ENCODE measurements around the gene PDILT. TPM values are rescaled to one million over a fixed set of nuclear protein-coding genes. Genes with fewer than 3 reads are reported as not detected.
"Not testable (repeated sequence)": the region's sequence is repeated elsewhere in the genome, so short reads cannot be mapped to it uniquely, and the experiment has no call there.

Gene PDILT
- total and polyA plus RNA-seq, 2 donors: 0.16 TPM; not detected in 1

- DNase-seq (ENCODE audit: low read depth in 6 of 9, low spot score in 9 of 9): no peak
- WGBS: 90% methylated on average over 11 of the region's 11 CpGs
- no peaks in the 10 kb centered on the region for H3K36me3 ChIP-seq (ENCODE audit: control insufficient read depth in 2 of 2, insufficient read depth in 2 of 2, low read length in 1 of 2)
Observed at GRCh38 chr16:20430948-20431347, 26.4 kb upstream of the PDILT start.

GRCh38 chr16:20430480-20430879, 25.9 kb upstream of the PDILT start:
- not testable (repeated sequence) for DNase-seq (ENCODE audit: low read depth in 6 of 9, low spot score in 9 of 9); H3K4me3 ChIP-seq (ENCODE audit: low read length in 2 of 2); H3K27me3 ChIP-seq (ENCODE audit: control insufficient read depth in 2 of 2, insufficient read depth in 1 of 2, low read length in 1 of 2); H3K4me1 ChIP-seq (ENCODE audit: control insufficient read depth in 2 of 2, insufficient read depth in 2 of 2, low read length in 2 of 2); H3K36me3 ChIP-seq (ENCODE audit: control insufficient read depth in 2 of 2, insufficient read depth in 2 of 2, low read length in 1 of 2); H3K9me3 ChIP-seq (ENCODE audit: control insufficient read depth in 2 of 2, insufficient read depth in 1 of 2, low read length in 1 of 2); H3K27ac ChIP-seq (ENCODE audit: low read depth in 1 of 2, low read length in 1 of 2)
- 96% methylated on average over 1 of the region's 1 CpG for WGBS

More at GRCh38 chr16:20430948-20431347, 26.4 kb upstream of the PDILT start:
- no peaks in the 10 kb centered on the region for H3K27me3 ChIP-seq (ENCODE audit: control insufficient read depth in 2 of 2, insufficient read depth in 1 of 2, low read length in 1 of 2)
- no peaks in the 10 kb centered on the region for H3K4me1 ChIP-seq (ENCODE audit: control insufficient read depth in 2 of 2, insufficient read depth in 2 of 2, low read length in 2 of 2)
- no peaks in the 10 kb centered on the region for H3K9me3 ChIP-seq (ENCODE audit: control insufficient read depth in 2 of 2, insufficient read depth in 1 of 2, low read length in 1 of 2)
- H3K4me3 ChIP-seq (ENCODE audit: low read length in 2 of 2): no peak overlapping the region
- no peak overlapping the region for H3K27ac ChIP-seq (ENCODE audit: low read depth in 1 of 2, low read length in 1 of 2)

GRCh38 chr16:20429499-20429898, 25.0 kb upstream of the PDILT start:
- H3K4me3 ChIP-seq (ENCODE audit: low read length in 2 of 2); H3K27me3 ChIP-seq (ENCODE audit: control insufficient read depth in 2 of 2, insufficient read depth in 1 of 2, low read length in 1 of 2); H3K9me3 ChIP-seq (ENCODE audit: control insufficient read depth in 2 of 2, insufficient read depth in 1 of 2, low read length in 1 of 2); DNase-seq (ENCODE audit: low read depth in 6 of 9, low spot score in 9 of 9); H3K27ac ChIP-seq (ENCODE audit: low read depth in 1 of 2, low read length in 1 of 2); H3K36me3 ChIP-seq (ENCODE audit: control insufficient read depth in 2 of 2, insufficient read depth in 2 of 2, low read length in 1 of 2); H3K4me1 ChIP-seq (ENCODE audit: control insufficient read depth in 2 of 2, insufficient read depth in 2 of 2, low read length in 2 of 2): not testable (repeated sequence)
- WGBS: 86% methylated on average over 7 of the region's 7 CpGs

GRCh38 chr16:20427401-20427797, 22.9 kb upstream of the PDILT start:
- H3K4me3 ChIP-seq (ENCODE audit: low read length in 2 of 2); H3K27ac ChIP-seq (ENCODE audit: low read depth in 1 of 2, low read length in 1 of 2); H3K27me3 ChIP-seq (ENCODE audit: control insufficient read depth in 2 of 2, insufficient read depth in 1 of 2, low read length in 1 of 2); H3K36me3 ChIP-seq (ENCODE audit: control insufficient read depth in 2 of 2, insufficient read depth in 2 of 2, low read length in 1 of 2); H3K9me3 ChIP-seq (ENCODE audit: control insufficient read depth in 2 of 2, insufficient read depth in 1 of 2, low read length in 1 of 2); DNase-seq (ENCODE audit: low read depth in 6 of 9, low spot score in 9 of 9); H3K4me1 ChIP-seq (ENCODE audit: control insufficient read depth in 2 of 2, insufficient read depth in 2 of 2, low read length in 2 of 2): not testable (repeated sequence)
- 72% methylated on average over 2 of the region's 2 CpGs for WGBS

GRCh38 chr16:20424129-20424866, 19.8 kb upstream of the PDILT start:
- no peaks in the 10 kb centered on the region for H3K4me1 ChIP-seq (ENCODE audit: control insufficient read depth in 2 of 2, insufficient read depth in 2 of 2, low read length in 2 of 2)
- H3K27me3 ChIP-seq (ENCODE audit: control insufficient read depth in 2 of 2, insufficient read depth in 1 of 2, low read length in 1 of 2): no peaks in the 10 kb centered on the region
- H3K36me3 ChIP-seq (ENCODE audit: control insufficient read depth in 2 of 2, insufficient read depth in 2 of 2, low read length in 1 of 2): no peaks in the 10 kb centered on the region
- H3K27ac ChIP-seq (ENCODE audit: low read depth in 1 of 2, low read length in 1 of 2): no peak overlapping the region
- DNase-seq (ENCODE audit: low read depth in 6 of 9, low spot score in 9 of 9): no peak
- H3K9me3 ChIP-seq (ENCODE audit: control insufficient read depth in 2 of 2, insufficient read depth in 1 of 2, low read length in 1 of 2): no peaks in the 10 kb centered on the region
- WGBS: 76% methylated on average over 2 of the region's 2 CpGs
- H3K4me3 ChIP-seq (ENCODE audit: low read length in 2 of 2): no peak overlapping the region

- not testable (repeated sequence) for H3K27me3 ChIP-seq (ENCODE audit: control insufficient read depth in 2 of 2, insufficient read depth in 1 of 2, low read length in 1 of 2); H3K4me3 ChIP-seq (ENCODE audit: low read length in 2 of 2); H3K27ac ChIP-seq (ENCODE audit: low read depth in 1 of 2, low read length in 1 of 2); DNase-seq (ENCODE audit: low read depth in 6 of 9, low spot score in 9 of 9); H3K36me3 ChIP-seq (ENCODE audit: control insufficient read depth in 2 of 2, insufficient read depth in 2 of 2, low read length in 1 of 2); H3K9me3 ChIP-seq (ENCODE audit: control insufficient read depth in 2 of 2, insufficient read depth in 1 of 2, low read length in 1 of 2); H3K4me1 ChIP-seq (ENCODE audit: control insufficient read depth in 2 of 2, insufficient read depth in 2 of 2, low read length in 2 of 2)
- WGBS: 91% methylated on average over 5 of the region's 5 CpGs
Observed at GRCh38 chr16:20423772-20424128, 19.2 kb upstream of the PDILT start.

GRCh38 chr16:20421748-20422147, 17.2 kb upstream of the PDILT start:
- 91% methylated on average over 2 of the region's 2 CpGs for WGBS
- not testable (repeated sequence) for H3K27me3 ChIP-seq (ENCODE audit: control insufficient read depth in 2 of 2, insufficient read depth in 1 of 2, low read length in 1 of 2); H3K27ac ChIP-seq (ENCODE audit: low read depth in 1 of 2, low read length in 1 of 2); H3K4me1 ChIP-seq (ENCODE audit: control insufficient read depth in 2 of 2, insufficient read depth in 2 of 2, low read length in 2 of 2); H3K36me3 ChIP-seq (ENCODE audit: control insufficient read depth in 2 of 2, insufficient read depth in 2 of 2, low read length in 1 of 2); H3K4me3 ChIP-seq (ENCODE audit: low read length in 2 of 2); DNase-seq (ENCODE audit: low read depth in 6 of 9, low spot score in 9 of 9); H3K9me3 ChIP-seq (ENCODE audit: control insufficient read depth in 2 of 2, insufficient read depth in 1 of 2, low read length in 1 of 2)

- DNase-seq (ENCODE audit: low read depth in 6 of 9, low spot score in 9 of 9); H3K27ac ChIP-seq (ENCODE audit: low read depth in 1 of 2, low read length in 1 of 2); H3K9me3 ChIP-seq (ENCODE audit: control insufficient read depth in 2 of 2, insufficient read depth in 1 of 2, low read length in 1 of 2); H3K36me3 ChIP-seq (ENCODE audit: control insufficient read depth in 2 of 2, insufficient read depth in 2 of 2, low read length in 1 of 2); H3K27me3 ChIP-seq (ENCODE audit: control insufficient read depth in 2 of 2, insufficient read depth in 1 of 2, low read length in 1 of 2); H3K4me1 ChIP-seq (ENCODE audit: control insufficient read depth in 2 of 2, insufficient read depth in 2 of 2, low read length in 2 of 2); H3K4me3 ChIP-seq (ENCODE audit: low read length in 2 of 2): not testable (repeated sequence)
- WGBS: 87% methylated on average over 8 of the region's 8 CpGs
Observed at GRCh38 chr16:20419093-20419492, 14.6 kb upstream of the PDILT start.

- H3K27ac ChIP-seq (ENCODE audit: low read depth in 1 of 2, low read length in 1 of 2): no peak overlapping the region
- no peak overlapping the region for H3K4me3 ChIP-seq (ENCODE audit: low read length in 2 of 2)
- H3K36me3 ChIP-seq (ENCODE audit: control insufficient read depth in 2 of 2, insufficient read depth in 2 of 2, low read length in 1 of 2): no peaks in the 10 kb centered on the region
- no peaks in the 10 kb centered on the region for H3K27me3 ChIP-seq (ENCODE audit: control insufficient read depth in 2 of 2, insufficient read depth in 1 of 2, low read length in 1 of 2)
- DNase-seq (ENCODE audit: low read depth in 6 of 9, low spot score in 9 of 9): no peak
- no peaks in the 10 kb centered on the region for H3K4me1 ChIP-seq (ENCODE audit: control insufficient read depth in 2 of 2, insufficient read depth in 2 of 2, low read length in 2 of 2)
- H3K9me3 ChIP-seq (ENCODE audit: control insufficient read depth in 2 of 2, insufficient read depth in 1 of 2, low read length in 1 of 2): no peaks in the 10 kb centered on the region
- WGBS: 87% methylated on average over 1 of the region's 1 CpG
Observed at GRCh38 chr16:20415541-20415940, 11.0 kb upstream of the PDILT start.
